Duodenal mucosa (tissue), 2 donors: ENCODE measurements around the gene CWC22.
A peak's percentile ranks its signal among the peaks of the same experiment; 100 is the strongest.

ENCODE experiments used
- H3K27ac ChIP-seq: one replicate; pipeline ENCODE4 v1.7.0; 2013; ENCODE audit warnings: low read depth, low read length
- H3K27me3 ChIP-seq, 2 donors: one replicate each; pipeline ENCODE4 v1.7.0; 2013; ENCODE audit warnings: low read length in 2 of 2, control low read depth in 1 of 2; ENCODE audit not compliant: insufficient read depth in 2 of 2, control insufficient read depth in 1 of 2
- H3K36me3 ChIP-seq, 2 donors: one replicate each; pipeline ENCODE4 v1.7.0; 2013; ENCODE audit warnings: low read length in 2 of 2, control low read depth in 1 of 2; ENCODE audit not compliant: insufficient read depth in 2 of 2, control insufficient read depth in 1 of 2
- H3K4me1 ChIP-seq, 2 donors: one replicate each; pipeline ENCODE4 v1.7.0; 2013; ENCODE audit warnings: low read length in 2 of 2, control low read depth in 1 of 2; ENCODE audit not compliant: insufficient read depth in 2 of 2, control insufficient read depth in 1 of 2
- H3K4me3 ChIP-seq, 2 donors: one replicate each; pipeline ENCODE4 v1.7.0; 2013; ENCODE audit warnings: low read length in 2 of 2, low read depth in 1 of 2
- H3K9ac ChIP-seq, 2 donors: one replicate each; pipeline ENCODE4 v1.7.0; 2013; ENCODE audit warnings: low read length in 2 of 2, low read depth in 1 of 2
- H3K9me3 ChIP-seq, 2 donors: one replicate each; pipeline ENCODE4 v1.7.0; 2013; ENCODE audit warnings: low read length in 2 of 2, control low read depth in 1 of 2; ENCODE audit not compliant: control insufficient read depth in 1 of 2

The CWC22 gene

GRCh38 chr2:180004731-180005130 is 2.4 kb downstream of the CWC22 start:
- Histone ChIP-seq H3K9me3 (no peaks in the 10 kb centered on the region), H3K27me3 (no peaks in the 10 kb centered on the region), H3K4me3 (no peak overlapping the region), H3K4me1 (peaks cover 11 to 22% of the 10 kb centered on the region in 2 donors), H3K9ac (no peak overlapping the region), H3K27ac (no peak overlapping the region), H3K36me3 (no peaks in the 10 kb centered on the region)

DNA sequence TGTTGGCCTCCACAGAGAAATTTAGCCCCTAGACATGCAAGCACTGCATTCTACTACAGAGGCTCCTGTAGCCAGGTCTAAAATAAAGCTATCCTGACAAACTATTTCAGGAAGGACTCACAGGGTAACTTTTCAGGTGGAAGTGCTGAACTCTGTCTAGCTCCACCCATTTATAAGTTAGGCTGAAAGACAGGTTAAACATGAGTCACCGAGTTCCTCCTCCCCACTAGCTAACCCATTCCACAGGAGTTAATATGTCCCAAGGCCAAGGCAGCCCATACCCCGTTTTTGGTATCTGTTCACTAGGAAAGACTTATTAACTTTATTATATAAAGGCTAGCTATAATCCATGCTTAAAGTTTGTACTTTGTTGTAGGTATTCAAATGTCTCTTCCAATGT is 3.5 kb downstream of the CWC22 start:
- no peaks in the 10 kb centered on the region for H3K9me3 ChIP-seq
- H3K27me3 ChIP-seq, result no peaks in the 10 kb centered on the region
- H3K36me3 ChIP-seq, result no peaks in the 10 kb centered on the region
- peak overlapping the region in 1 of 2 donors; percentile 7 for H3K4me3 ChIP-seq
- H3K9ac ChIP-seq, result no peak overlapping the region
- H3K27ac ChIP-seq, result no peak overlapping the region
- H3K4me1 ChIP-seq, result peaks cover 11 to 22% of the 10 kb centered on the region in 2 donors

DNA sequence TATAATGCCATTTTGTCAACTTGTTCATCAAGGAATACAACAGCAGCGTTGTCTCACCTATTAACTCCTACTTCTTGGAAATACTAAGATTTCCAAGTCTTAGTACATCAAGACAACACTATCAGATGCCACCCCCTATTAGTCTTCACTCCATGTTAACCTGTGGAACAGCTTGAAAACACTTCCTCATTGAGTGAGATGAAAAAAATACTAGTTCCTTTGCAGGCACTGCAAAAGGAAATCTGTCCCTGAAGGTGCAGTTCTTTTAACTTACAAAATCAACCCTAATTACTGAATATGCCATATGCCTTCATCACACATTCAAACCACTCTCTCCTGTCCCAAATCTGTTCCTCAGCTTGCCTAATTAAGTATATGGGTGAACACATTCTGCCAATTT is 4.0 kb downstream of the CWC22 start:
- H3K4me1 ChIP-seq, result peaks cover 11 to 22% of the 10 kb centered on the region in 2 donors
- H3K9me3 ChIP-seq, result no peaks in the 10 kb centered on the region
- H3K4me3 ChIP-seq, result peak overlapping the region in 1 of 2 donors; percentile 7
- H3K27ac ChIP-seq, result no peak overlapping the region
- no peaks in the 10 kb centered on the region for H3K36me3 ChIP-seq
- H3K9ac ChIP-seq, result no peak overlapping the region
- H3K27me3 ChIP-seq, result no peaks in the 10 kb centered on the region

DNA sequence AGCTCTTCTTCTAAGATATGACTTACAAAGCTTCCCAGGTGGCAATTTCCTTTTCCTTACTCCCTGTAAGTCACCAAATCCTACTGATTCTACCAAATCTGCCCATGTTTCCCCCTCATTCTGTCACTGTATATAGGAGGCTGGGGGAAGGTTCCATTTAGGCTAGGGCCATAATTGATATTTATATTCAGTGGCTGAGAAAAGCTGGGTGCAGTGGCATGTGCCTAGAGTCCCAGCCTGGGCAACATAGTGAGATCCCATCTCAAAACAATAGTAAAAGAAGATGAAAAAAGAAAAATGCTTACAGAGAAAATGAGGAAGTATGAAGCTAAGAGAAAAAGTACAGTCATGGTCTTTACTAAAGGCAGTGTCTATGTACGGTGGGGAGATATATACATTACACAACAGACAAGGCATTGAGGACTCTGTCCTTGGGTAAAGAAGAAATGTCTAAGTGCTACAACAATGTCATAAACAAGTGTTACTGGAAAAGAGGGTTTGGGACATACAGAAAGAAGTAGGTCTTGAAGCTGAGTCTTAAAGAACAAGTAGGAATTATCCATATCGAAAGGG is 4.8 kb downstream of the CWC22 start:
- Histone ChIP-seq H3K36me3 (no peaks in the 10 kb centered on the region), H3K27me3 (no peaks in the 10 kb centered on the region), H3K9me3 (no peaks in the 10 kb centered on the region), H3K4me3 (no peak overlapping the region), H3K9ac (no peak overlapping the region), H3K27ac (no peak overlapping the region), H3K4me1 (peaks cover 11 to 22% of the 10 kb centered on the region in 2 donors)

DNA sequence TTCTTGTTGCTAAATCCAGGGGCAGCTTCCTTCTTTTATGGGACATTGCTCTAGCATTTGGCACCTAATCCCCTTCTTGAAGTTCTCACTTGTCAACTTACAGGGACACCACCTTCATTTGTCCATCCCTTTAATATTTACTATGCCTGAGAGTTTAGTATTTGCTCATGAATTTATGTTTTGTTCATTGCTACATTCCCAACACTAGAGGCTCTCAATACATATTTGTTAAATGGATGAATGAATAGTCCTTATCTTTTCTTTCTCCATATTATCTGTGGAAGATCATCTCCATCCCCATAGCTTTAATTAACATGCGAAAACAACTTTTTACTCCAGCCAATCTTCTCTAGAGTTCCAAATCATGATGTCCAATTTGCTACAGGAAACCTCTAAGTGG is 5.4 kb downstream of the CWC22 start:
- no peaks in the 10 kb centered on the region for H3K27me3 ChIP-seq
- no peaks in the 10 kb centered on the region for H3K9me3 ChIP-seq
- H3K36me3 ChIP-seq, result no peaks in the 10 kb centered on the region
- peaks cover 11 to 22% of the 10 kb centered on the region in 2 donors for H3K4me1 ChIP-seq
- no peak overlapping the region for H3K27ac ChIP-seq
- H3K9ac ChIP-seq, result no peak overlapping the region
- no peak overlapping the region for H3K4me3 ChIP-seq

- H3K27ac ChIP-seq, result no peak overlapping the region
- no peak overlapping the region for H3K9ac ChIP-seq
- H3K9me3 ChIP-seq, result no peaks in the 10 kb centered on the region
- H3K4me3 ChIP-seq, result no peak overlapping the region
- H3K27me3 ChIP-seq, result no peaks in the 10 kb centered on the region
- H3K36me3 ChIP-seq, result no peaks in the 10 kb centered on the region
- H3K4me1 ChIP-seq, result peaks cover 2 to 13% of the 10 kb centered on the region in 2 donors
Observed at GRCh38 chr2:180000434-180000833, 6.7 kb downstream of the CWC22 start.

GRCh38 chr2:179999000-179999399 is 8.1 kb downstream of the CWC22 start:
- Histone ChIP-seq H3K9me3 (no peaks in the 10 kb centered on the region), H3K27ac (no peak overlapping the region), H3K9ac (no peak overlapping the region), H3K27me3 (no peaks in the 10 kb centered on the region), H3K4me1 (peaks cover 0 to 11% of the 10 kb centered on the region in 2 donors), H3K4me3 (no peak overlapping the region), H3K36me3 (no peaks in the 10 kb centered on the region)

DNA sequence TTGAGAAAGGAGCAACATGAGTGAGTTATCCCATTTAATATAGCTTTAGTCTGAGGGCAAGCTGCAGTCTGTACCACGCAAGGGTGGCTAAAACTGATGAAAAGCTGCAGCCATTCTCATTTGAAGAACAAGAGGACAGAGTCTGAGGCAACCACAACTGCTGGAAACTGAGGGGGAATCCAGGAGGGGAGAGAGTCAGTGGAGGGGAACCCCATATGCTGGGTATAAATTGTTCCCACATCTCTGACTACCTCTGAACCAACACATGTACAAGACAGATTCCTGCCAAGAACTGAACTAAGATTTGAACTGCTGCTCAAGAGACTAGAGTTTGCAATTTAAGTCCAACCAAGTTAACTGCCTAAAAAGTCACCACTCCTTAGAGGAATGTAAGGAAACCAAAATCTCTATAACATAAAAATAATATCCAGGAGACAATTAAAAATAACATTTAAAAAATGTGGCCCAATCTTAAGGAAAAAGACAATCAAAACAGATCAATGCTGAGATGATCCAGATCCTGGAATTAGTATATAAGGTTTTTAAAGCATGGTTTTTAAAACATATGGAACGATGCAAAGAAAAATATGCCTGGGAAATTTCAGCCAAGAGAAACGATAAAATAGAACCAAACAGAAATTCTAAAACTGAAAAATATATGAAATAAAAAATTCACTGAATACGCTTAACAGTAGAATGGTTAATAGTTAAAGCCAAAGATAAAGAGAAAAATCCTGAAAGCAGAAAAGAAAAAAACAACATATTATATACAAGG is 11.2 kb downstream of the CWC22 start:
- H3K36me3 ChIP-seq, result peaks cover 4 to 18% of the 10 kb centered on the region in 2 donors
- no peaks in the 10 kb centered on the region for H3K27me3 ChIP-seq
- no peaks in the 10 kb centered on the region for H3K4me1 ChIP-seq
- H3K9ac ChIP-seq, result no peak overlapping the region
- H3K4me3 ChIP-seq, result no peak overlapping the region
- no peaks in the 10 kb centered on the region for H3K9me3 ChIP-seq
- no peak overlapping the region for H3K27ac ChIP-seq

DNA sequence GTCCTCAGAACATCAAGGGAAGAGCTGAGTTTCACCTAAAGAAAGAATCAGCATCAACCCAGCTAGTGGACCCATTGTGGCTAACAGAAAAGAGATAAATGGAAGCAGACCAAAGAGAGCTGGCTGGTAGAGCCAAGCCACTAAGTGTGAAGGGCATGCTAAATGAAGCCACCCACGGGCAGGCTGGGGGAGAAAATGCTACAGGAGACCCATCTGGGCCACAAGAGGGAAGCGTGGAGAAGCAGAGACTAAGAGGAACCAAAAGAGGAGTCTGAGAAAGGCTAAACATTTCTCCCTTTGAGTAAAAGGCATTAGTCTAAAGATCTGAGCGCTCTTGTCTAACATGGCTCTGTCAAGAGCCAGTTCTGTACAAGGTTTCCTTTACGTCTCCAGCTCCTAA is 15.8 kb downstream of the CWC22 start:
- no peak overlapping the region for H3K4me3 ChIP-seq
- H3K36me3 ChIP-seq, result peaks cover 4 to 37% of the 10 kb centered on the region in 2 donors
- no peak overlapping the region for H3K9ac ChIP-seq
- no peak overlapping the region for H3K27ac ChIP-seq
- H3K9me3 ChIP-seq, result no peaks in the 10 kb centered on the region
- no peaks in the 10 kb centered on the region for H3K27me3 ChIP-seq
- no peaks in the 10 kb centered on the region for H3K4me1 ChIP-seq

DNA sequence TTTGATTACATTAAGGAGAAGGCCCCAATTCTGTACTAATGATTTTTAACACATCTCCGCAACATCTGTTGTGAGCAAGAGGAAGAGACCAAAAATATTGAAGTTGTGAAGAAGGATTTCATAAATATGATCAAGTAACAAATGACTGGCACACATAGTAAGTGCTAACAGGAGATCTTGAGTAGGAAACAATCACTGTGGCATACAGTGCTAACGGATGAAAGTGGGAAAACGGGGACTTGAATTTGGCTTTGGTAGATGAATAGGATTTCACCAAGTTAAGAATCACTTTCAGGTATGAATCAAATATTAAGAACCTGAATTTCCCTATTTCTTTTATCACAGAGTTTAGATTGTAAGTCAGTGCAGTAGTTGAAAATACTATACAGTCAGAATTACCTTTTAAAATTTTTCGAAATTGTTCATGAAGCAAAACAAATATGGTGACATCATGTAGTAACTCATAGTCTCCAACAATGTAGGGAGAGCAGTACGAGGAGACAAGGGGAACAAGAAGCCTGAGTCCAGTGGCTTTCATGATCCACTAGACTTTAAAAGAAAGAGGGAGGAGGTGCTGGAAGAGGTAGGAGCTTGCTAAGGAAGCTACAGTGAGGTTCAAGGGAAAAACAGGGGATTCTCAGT is 16.3 kb downstream of the CWC22 start:
- H3K9ac ChIP-seq, result no peak overlapping the region
- H3K36me3 ChIP-seq, result peaks cover 10 to 42% of the 10 kb centered on the region in 2 donors
- H3K4me1 ChIP-seq, result no peaks in the 10 kb centered on the region
- no peak overlapping the region for H3K4me3 ChIP-seq
- no peaks in the 10 kb centered on the region for H3K9me3 ChIP-seq
- H3K27ac ChIP-seq, result no peak overlapping the region
- no peaks in the 10 kb centered on the region for H3K27me3 ChIP-seq
